ENCODE data around the gene CBLC. TPM values are rescaled to one million over a fixed set of nuclear protein-coding genes. Genes with fewer than 3 reads are reported as not detected.
A peak's percentile ranks its signal among the peaks of the same experiment; 100 is the strongest.

Gene CBLC
- polyA plus RNA-seq (2013, experiment 1 of 2), result 4.6 TPM
- 5.2 TPM for polyA plus RNA-seq (2013, experiment 2 of 2)

GRCh38 chr19:44777715-44778347 lies at the start of gene CBLC:
TSS of gene CBLC (plus strand) at chr19:44777890. CDS start at chr19:44777932, 42 bp downstream.
- Histone ChIP-seq H3K79me2 (ENCODE audit: control insufficient read depth, insufficient read depth, low read length) (no peaks in the 10 kb centered on the region), H3K56ac (ENCODE audit: low read length) (peak within 1 kb of the TSS; percentile 81), H3K27me3 (ENCODE audit: insufficient read depth, low read length, poor library complexity) (no peaks in the 10 kb centered on the region), H3K23ac (ENCODE audit: low read length) (no peak within 1 kb of the TSS), H3K4ac (ENCODE audit: low read depth, low read length) (no peak within 1 kb of the TSS), H3K4me1 (ENCODE audit: control insufficient read depth, low read depth, low read length) (no peaks in the 10 kb centered on the region), H4K8ac (ENCODE audit: low read depth, low read length) (no peak within 1 kb of the TSS), H2AK5ac (ENCODE audit: low read length) (no peak within 1 kb of the TSS), H3K27ac (ENCODE audit: low read depth, low read length) (no peak within 1 kb of the TSS), H2BK15ac (replicated peaks; ENCODE audit: low read depth) (no peak within 1 kb of the TSS), H3K4me3 (ENCODE audit: low read length) (peak within 1 kb of the TSS; percentile 43), H3K36me3 (ENCODE audit: control insufficient read depth, insufficient read depth, low read length) (no peaks in the 10 kb centered on the region), H3K4me2 (ENCODE audit: low read length) (peak within 1 kb of the TSS; percentile 64), H2BK5ac (ENCODE audit: low read length) (no peak within 1 kb of the TSS), H3K18ac (ENCODE audit: low read length) (peak within 1 kb of the TSS; percentile 81), H4K5ac (ENCODE audit: low read length) (no peak within 1 kb of the TSS), H2BK120ac (ENCODE audit: low read depth, low read length) (no peak within 1 kb of the TSS), H3K79me1 (ENCODE audit: low read length) (no peaks in the 10 kb centered on the region), H3K9ac (ENCODE audit: low read length) (peak within 1 kb of the TSS; percentile 66)
- DNase-seq, result peak; percentile 96
- WGBS (ENCODE audit: extremely low coverage, insufficient coverage, low lambda C conversion rate), result no CpG with 5 or more reads among the region's 47 CpGs

GRCh38 chr19:44728178-44728577 lies 49.5 kb upstream of the CBLC start:
- H3K4me3 ChIP-seq (ENCODE audit: low read length), result no peak overlapping the region
- H2AK5ac ChIP-seq (ENCODE audit: low read length), result no peak overlapping the region
- no peak overlapping the region for H3K4ac ChIP-seq (ENCODE audit: low read depth, low read length)
- no peak overlapping the region for H2BK15ac ChIP-seq (replicated peaks; ENCODE audit: low read depth)
- H3K27ac ChIP-seq (ENCODE audit: low read depth, low read length), result no peak overlapping the region
- H3K79me2 ChIP-seq (ENCODE audit: control insufficient read depth, insufficient read depth, low read length), result no peaks in the 10 kb centered on the region
- no peak overlapping the region for H4K8ac ChIP-seq (ENCODE audit: low read depth, low read length)
- H3K79me1 ChIP-seq (ENCODE audit: low read length), result no peaks in the 10 kb centered on the region
- H3K36me3 ChIP-seq (ENCODE audit: control insufficient read depth, insufficient read depth, low read length), result no peaks in the 10 kb centered on the region
- no peaks in the 10 kb centered on the region for H3K4me1 ChIP-seq (ENCODE audit: control insufficient read depth, low read depth, low read length)
- H2BK120ac ChIP-seq (ENCODE audit: low read depth, low read length), result no peak overlapping the region
- H3K23ac ChIP-seq (ENCODE audit: low read length), result no peak overlapping the region
- no peak overlapping the region for H3K56ac ChIP-seq (ENCODE audit: low read length)
- H3K18ac ChIP-seq (ENCODE audit: low read length), result no peak overlapping the region
- no peak overlapping the region for H2BK5ac ChIP-seq (ENCODE audit: low read length)
- DNase-seq, result no peak
- WGBS (ENCODE audit: extremely low coverage, insufficient coverage, low lambda C conversion rate), result no CpG with 5 or more reads among the region's 6 CpGs
- H3K4me2 ChIP-seq (ENCODE audit: low read length), result no peak overlapping the region
- no peaks in the 10 kb centered on the region for H3K27me3 ChIP-seq (ENCODE audit: insufficient read depth, low read length, poor library complexity)
- H3K9ac ChIP-seq (ENCODE audit: low read length), result no peak overlapping the region
- H4K5ac ChIP-seq (ENCODE audit: low read length), result no peak overlapping the region

DNA sequence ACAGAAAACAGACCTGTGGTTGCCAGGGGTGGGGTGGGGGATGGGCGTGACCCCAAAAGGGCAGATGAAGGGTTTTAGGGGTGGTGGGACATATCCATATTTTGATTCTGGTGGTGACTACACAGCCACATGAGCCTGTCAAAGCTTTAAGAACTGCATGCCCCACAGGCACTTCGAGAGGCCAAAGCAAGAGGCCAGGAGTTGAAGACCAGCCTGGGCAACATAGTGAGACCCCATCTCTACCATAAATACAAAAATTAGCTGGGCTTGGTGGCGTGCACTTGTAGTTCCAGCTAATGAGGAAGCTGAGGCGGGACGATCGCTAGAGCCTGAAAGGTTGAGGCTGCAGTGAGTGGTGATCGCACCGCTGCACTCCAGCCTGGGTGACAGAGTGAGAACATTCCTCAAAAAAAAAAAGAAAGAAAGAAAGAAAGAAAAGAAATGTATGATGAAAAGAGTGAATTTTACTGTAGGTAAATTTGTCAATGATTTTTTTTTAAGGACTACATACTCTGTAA lies 48.1 kb upstream of the CBLC start:
- Histone ChIP-seq H3K4ac (ENCODE audit: low read depth, low read length) (no peak overlapping the region), H2BK120ac (ENCODE audit: low read depth, low read length) (no peak overlapping the region), H3K18ac (ENCODE audit: low read length) (no peak overlapping the region), H3K4me1 (ENCODE audit: control insufficient read depth, low read depth, low read length) (no peaks in the 10 kb centered on the region), H3K4me3 (ENCODE audit: low read length) (no peak overlapping the region), H3K27ac (ENCODE audit: low read depth, low read length) (no peak overlapping the region), H3K23ac (ENCODE audit: low read length) (no peak overlapping the region), H3K79me1 (ENCODE audit: low read length) (no peaks in the 10 kb centered on the region), H3K4me2 (ENCODE audit: low read length) (no peak overlapping the region), H3K36me3 (ENCODE audit: control insufficient read depth, insufficient read depth, low read length) (no peaks in the 10 kb centered on the region), H3K9ac (ENCODE audit: low read length) (no peak overlapping the region), H2AK5ac (ENCODE audit: low read length) (no peak overlapping the region), H4K8ac (ENCODE audit: low read depth, low read length) (no peak overlapping the region), H2BK15ac (replicated peaks; ENCODE audit: low read depth) (no peak overlapping the region), H3K27me3 (ENCODE audit: insufficient read depth, low read length, poor library complexity) (no peaks in the 10 kb centered on the region), H2BK5ac (ENCODE audit: low read length) (no peak overlapping the region), H3K79me2 (ENCODE audit: control insufficient read depth, insufficient read depth, low read length) (no peaks in the 10 kb centered on the region), H3K56ac (ENCODE audit: low read length) (no peak overlapping the region), H4K5ac (ENCODE audit: low read length) (no peak overlapping the region)
- DNase-seq, result no peak
- WGBS (ENCODE audit: extremely low coverage, insufficient coverage, low lambda C conversion rate), result no CpG with 5 or more reads among the region's 8 CpGs

DNA sequence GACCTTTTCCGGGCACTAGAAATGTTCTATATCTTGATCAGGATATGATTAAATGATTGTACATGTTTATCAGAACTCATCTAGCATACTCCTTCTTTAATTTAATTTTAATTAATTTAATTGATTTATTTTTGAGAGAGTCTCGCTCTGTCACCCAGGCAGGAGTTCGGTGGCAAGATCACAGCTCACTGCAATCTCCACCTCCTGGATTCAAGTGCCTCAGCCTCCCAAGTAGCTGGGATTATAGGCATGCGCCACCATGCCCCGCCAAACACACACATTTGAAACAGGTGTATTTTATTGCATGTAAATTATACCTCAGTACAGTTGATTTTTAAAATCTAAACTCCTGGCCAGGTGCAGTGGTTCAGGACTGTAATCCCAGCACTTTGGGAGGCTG lies 46.6 kb upstream of the CBLC start:
- Histone ChIP-seq H2AK5ac (ENCODE audit: low read length) (no peak overlapping the region), H3K9ac (ENCODE audit: low read length) (no peak overlapping the region), H3K23ac (ENCODE audit: low read length) (no peak overlapping the region), H3K18ac (ENCODE audit: low read length) (no peak overlapping the region), H3K4me1 (ENCODE audit: control insufficient read depth, low read depth, low read length) (no peaks in the 10 kb centered on the region), H2BK5ac (ENCODE audit: low read length) (no peak overlapping the region), H3K4me3 (ENCODE audit: low read length) (no peak overlapping the region), H2BK15ac (replicated peaks; ENCODE audit: low read depth) (no peak overlapping the region), H3K4me2 (ENCODE audit: low read length) (no peak overlapping the region), H2BK120ac (ENCODE audit: low read depth, low read length) (no peak overlapping the region), H3K79me2 (ENCODE audit: control insufficient read depth, insufficient read depth, low read length) (no peaks in the 10 kb centered on the region), H3K27ac (ENCODE audit: low read depth, low read length) (no peak overlapping the region), H4K5ac (ENCODE audit: low read length) (no peak overlapping the region), H3K79me1 (ENCODE audit: low read length) (no peaks in the 10 kb centered on the region), H3K4ac (ENCODE audit: low read depth, low read length) (no peak overlapping the region), H3K36me3 (ENCODE audit: control insufficient read depth, insufficient read depth, low read length) (no peaks in the 10 kb centered on the region), H3K56ac (ENCODE audit: low read length) (no peak overlapping the region), H3K27me3 (ENCODE audit: insufficient read depth, low read length, poor library complexity) (no peaks in the 10 kb centered on the region), H4K8ac (ENCODE audit: low read depth, low read length) (no peak overlapping the region)
- DNase-seq, result no peak
- WGBS (ENCODE audit: extremely low coverage, insufficient coverage, low lambda C conversion rate), result no CpG with 5 or more reads among the region's 5 CpGs

DNA sequence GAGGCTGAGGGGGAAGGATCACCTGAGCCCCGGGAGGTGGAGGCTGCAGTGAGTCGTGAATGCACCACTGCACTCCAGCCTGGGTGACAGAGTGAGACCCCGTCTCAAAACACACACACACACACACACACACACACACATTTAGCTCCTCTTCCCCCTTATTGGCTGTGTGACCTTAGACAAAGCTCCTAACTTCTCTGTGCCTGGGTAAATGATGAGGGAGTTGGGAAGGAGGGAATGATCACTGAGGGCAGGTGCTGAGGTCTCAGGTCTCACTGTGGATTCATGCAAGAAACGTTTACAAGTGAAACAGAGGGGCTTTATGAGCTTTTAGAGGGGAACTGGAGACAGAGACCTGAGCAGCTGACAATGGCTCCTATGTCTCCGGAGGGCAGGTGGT lies 46.1 kb upstream of the CBLC start:
- Histone ChIP-seq H2BK5ac (ENCODE audit: low read length) (no peak overlapping the region), H3K79me1 (ENCODE audit: low read length) (no peaks in the 10 kb centered on the region), H3K4me1 (ENCODE audit: control insufficient read depth, low read depth, low read length) (no peaks in the 10 kb centered on the region), H4K5ac (ENCODE audit: low read length) (no peak overlapping the region), H3K56ac (ENCODE audit: low read length) (no peak overlapping the region), H3K18ac (ENCODE audit: low read length) (no peak overlapping the region), H3K9ac (ENCODE audit: low read length) (no peak overlapping the region), H3K23ac (ENCODE audit: low read length) (no peak overlapping the region), H4K8ac (ENCODE audit: low read depth, low read length) (no peak overlapping the region), H2AK5ac (ENCODE audit: low read length) (no peak overlapping the region), H3K36me3 (ENCODE audit: control insufficient read depth, insufficient read depth, low read length) (no peaks in the 10 kb centered on the region), H3K79me2 (ENCODE audit: control insufficient read depth, insufficient read depth, low read length) (no peaks in the 10 kb centered on the region), H3K4me3 (ENCODE audit: low read length) (no peak overlapping the region), H3K4me2 (ENCODE audit: low read length) (no peak overlapping the region), H2BK15ac (replicated peaks; ENCODE audit: low read depth) (no peak overlapping the region), H2BK120ac (ENCODE audit: low read depth, low read length) (no peak overlapping the region), H3K27ac (ENCODE audit: low read depth, low read length) (no peak overlapping the region), H3K27me3 (ENCODE audit: insufficient read depth, low read length, poor library complexity) (no peaks in the 10 kb centered on the region), H3K4ac (ENCODE audit: low read depth, low read length) (no peak overlapping the region)
- no CpG with 5 or more reads among the region's 5 CpGs for WGBS (ENCODE audit: extremely low coverage, insufficient coverage, low lambda C conversion rate)
- no peak for DNase-seq

Data from mesendoderm (in vitro differentiated cells).